HepG2 (cell line): ENCODE measurements around the gene CEACAM21. TPM values are rescaled to one million over a fixed set of nuclear protein-coding genes. Genes with fewer than 3 reads are reported as not detected.

Source experiments
- ATAC-seq: fragments of 200-7000 bp; cut with Tn5 transposase; 3 replicates; pipeline ENCODE4 v1.9.1; 2020; ENCODE audit warnings: mild to moderate bottlenecking, moderate library complexity
- BruUV-seq: library from RNA; stranded (reverse); fragments of 400-500 nt; replicated peaks from 2 replicates; lab custom pipeline; 2021; lab: Mats Ljungman, UMichigan
- CTCF ChIA-PET: fragments of 300-600 bp; formaldehyde crosslinking; extraction: SDS; loops from one replicate; lab custom pipeline; 2021; ENCODE audit warnings: low total read pairs, inconsistent platforms, low intra/inter-chr PET ratio; lab: Yijun Ruan, JAX
- POLR2A ChIA-PET: fragments of 350-600 bp; sonication (Branson Sonifier 250); formaldehyde crosslinking; loops from one replicate; lab custom pipeline; 2020; ENCODE audit warnings: antibody characterized with exemption, inconsistent platforms; lab: Yijun Ruan, JAX
- DNase-seq: peaks from one replicate; pipeline ENCODE4 v3.0.0-alpha.2; 2015; ENCODE audit warnings: low spot score
- FAIRE-seq: peaks from 3 replicates; lab custom pipeline; 2011; peaks lifted over from hg19 to GRCh38; lab: Jason Lieb, UNC
- H2AFZ ChIP-seq: one replicate; pipeline ENCODE4 v1.6.1; 2011; ENCODE audit warnings: low read length, inconsistent platforms
- H3K27ac ChIP-seq: fragments of 300-600 bp; 3 replicates; pipeline ENCODE4 v1.8.0; 2011; ENCODE audit warnings: mixed run types, mild to moderate bottlenecking, mixed read lengths, low read length, inconsistent platforms; ENCODE audit not compliant: insufficient read depth; ENCODE audit errors: extremely low read length
- H3K27me3 ChIP-seq, 2 experiments: fragments of 200-600 bp in 1 of 2; 2 replicates in 1 of 2; 3 replicates in 1 of 2; pipeline versions ENCODE4 v1.6.0 to v1.8.0; 2011; ENCODE audit warnings: low read length in 2 of 2, mild to moderate bottlenecking in 2 of 2, moderate library complexity in 2 of 2, inconsistent platforms in 1 of 2; ENCODE audit not compliant: insufficient read depth in 2 of 2, control insufficient read depth in 1 of 2
- H3K36me3 ChIP-seq, 2 experiments: fragments of 200-600 bp in 1 of 2; replicated peaks in 1 of 2; 2 replicates in 1 of 2; 3 replicates in 1 of 2; pipeline versions ENCODE4 v1.5.1 to v1.8.0; 2011; ENCODE audit warnings: low read length in 2 of 2, inconsistent platforms in 1 of 2; ENCODE audit not compliant: insufficient read depth in 2 of 2, control insufficient read depth in 1 of 2
- H3K4me1 ChIP-seq: 2 replicates; pipeline ENCODE4 v1.5.1; 2012; ENCODE audit warnings: low read length, inconsistent platforms; ENCODE audit not compliant: insufficient read depth
- H3K4me2 ChIP-seq: 2 replicates; pipeline ENCODE4 v1.6.0; 2011; ENCODE audit warnings: low read depth, low read length, inconsistent platforms
- H3K4me3 ChIP-seq, 3 experiments: fragments of 200-600 bp in 1 of 3; sonication (generic), shearing (Covaris generic) in 1 of 3; replicated peaks in 1 of 3; 2 replicates each; pipeline ENCODE4 v1.5.1; 2011 to 2016; ENCODE audit warnings: low read length in 3 of 3, inconsistent platforms in 2 of 3, low read depth in 2 of 3, mild to moderate bottlenecking in 2 of 3, control low read depth in 1 of 3, mixed read lengths in 1 of 3; ENCODE audit not compliant: insufficient read depth in 1 of 3
- H3K79me2 ChIP-seq: one replicate; pipeline ENCODE4 v1.6.1; 2011; ENCODE audit warnings: low read length, inconsistent platforms; ENCODE audit not compliant: insufficient read depth
- H3K9ac ChIP-seq: 2 replicates; pipeline ENCODE4 v1.6.0; 2011; ENCODE audit warnings: mild to moderate bottlenecking, low read depth, low read length, inconsistent platforms; ENCODE audit not compliant: insufficient read depth
- H3K9me3 ChIP-seq: 2 replicates; pipeline ENCODE4 v1.5.1; 2012; ENCODE audit warnings: mild to moderate bottlenecking, low read length
- H4K20me1 ChIP-seq: 2 replicates; pipeline ENCODE4 v1.6.0; 2011; ENCODE audit warnings: inconsistent platforms, mild to moderate bottlenecking, low read length, moderate library complexity; ENCODE audit not compliant: insufficient read depth
- FOSL2 ChIP-seq: sonication (generic); formaldehyde crosslinking; IDR thresholded peaks from 2 replicates; pipeline ENCODE4 v1.4.0; 2020; ENCODE audit warnings: missing genetic modification reagents
- GABPB1 ChIP-seq: IDR thresholded peaks from 2 replicates; pipeline ENCODE4 v1.6.1; 2016; ENCODE audit warnings: mild to moderate bottlenecking, missing genetic modification reagents, moderate library complexity, missing compliant biosample characterization
- IKZF1 ChIP-seq: fragments of 450-650 bp; IDR thresholded peaks from 2 replicates; pipeline ENCODE4 v1.7.1; 2016
- KDM1A ChIP-seq: IDR thresholded peaks from 2 replicates; pipeline ENCODE4 v1.6.1; 2016; ENCODE audit warnings: missing compliant biosample characterization
- NFIB ChIP-seq: sonication (generic); formaldehyde crosslinking; IDR thresholded peaks from 2 replicates; pipeline ENCODE4 v1.9.0; 2021; ENCODE audit warnings: missing genetic modification reagents, mild to moderate bottlenecking, borderline replicate concordance
- RFXAP ChIP-seq: sonication (generic); formaldehyde crosslinking; IDR thresholded peaks from 2 replicates; pipeline ENCODE4 v1.4.0; 2020; ENCODE audit warnings: missing genetic modification reagents, borderline replicate concordance
- SALL2 ChIP-seq: sonication (generic); formaldehyde crosslinking; IDR thresholded peaks from 2 replicates; pipeline ENCODE4 v1.8.1; 2023; ENCODE audit warnings: mild to moderate bottlenecking, missing genetic modification reagents, inconsistent platforms
- TMF1 ChIP-seq: sonication (generic); formaldehyde crosslinking; IDR thresholded peaks from 2 replicates; pipeline ENCODE4 v1.8.1; 2022; ENCODE audit warnings: low read depth, missing genetic modification reagents
- ZMYM3 ChIP-seq: sonication (generic); formaldehyde crosslinking; IDR thresholded peaks from 2 replicates; pipeline ENCODE4 v1.5.1; 2020; ENCODE audit warnings: mild to moderate bottlenecking, missing genetic modification reagents
- ZNF17 ChIP-seq: sonication (generic); formaldehyde crosslinking; IDR thresholded peaks from 2 replicates; pipeline ENCODE4 v1.5.0; 2020; ENCODE audit warnings: mild to moderate bottlenecking, missing genetic modification reagents
- ZNF44 ChIP-seq: sonication (generic); formaldehyde crosslinking; IDR thresholded peaks from 2 replicates; pipeline ENCODE4 v1.5.1; 2020; ENCODE audit warnings: mild to moderate bottlenecking, missing genetic modification reagents
- WGBS: methylation state at CpG from one replicate; pipeline ENCODE4 v1.1.6; 2017; ENCODE audit warnings: low lambda C conversion rate; 5-methylcytosine and 5-hydroxymethylcytosine counted together
- in situ Hi-C: cut with HindIII; loops from 2 replicates; pipeline ENCODE4 v1.10.0; 2017; ENCODE audit warnings: low pct_unique_long_range_greater_than_20kb; ENCODE audit not compliant: extremely low pct_ligation_motif_present
- intact Hi-C: fragments of 100-400 bp; cut with micrococcal nuclease; formaldehyde crosslinking; loops from one replicate; pipeline ENCODE4 v1.10.0; 2022; ENCODE audit not compliant: unreplicated experiment
- polyA plus RNA-seq, 8 experiments: library from polyadenylated mRNA; depleted of rRNA in 3 of 8; stranded (reverse) in 7 of 8; unstranded in 1 of 8; fragments of >200 nt; fragmentation: Illumina TruSeq in 4 of 8; extraction: Trizol in 4 of 8; gene quantifications; 2 replicates each; pipeline versions ENCODE4 v1.2.1 to v1.2.3, GENCODE V29; 2011 to 2016; ENCODE audit warnings: low read depth in 4 of 8, missing spikeins in 1 of 8, mixed read lengths in 1 of 8; ENCODE audit not compliant: insufficient read depth in 1 of 8
- total RNA-seq, 5 experiments: library from RNA; depleted of rRNA; stranded (reverse); fragments of >200 nt; fragmentation: Illumina TruSeq; extraction: Trizol; gene quantifications; 2 replicates each; pipeline ENCODE4 v1.2.3, GENCODE V29; 2016; ENCODE audit warnings: low read depth in 1 of 5
- TF ChIP-seq, protein P1 (sequence below): IDR thresholded peaks from 2 replicates; pipeline ENCODE4 v1.6.1; 2016; ENCODE audit warnings: low read depth, borderline replicate concordance
- TF ChIP-seq, protein P2 (sequence below): sonication (generic); formaldehyde crosslinking; IDR thresholded peaks from 2 replicates; pipeline ENCODE4 v1.4.0; 2020; ENCODE audit warnings: missing genetic modification reagents

CEACAM21 gene
- total and polyA plus RNA-seq, 2 of the 13 experiments (the other 11 are each of a cell fraction or from before 2014, with no cell fraction given): 0.05 TPM; not detected in 1

GRCh38 chr19:41553804-41554203 lies 22.2 kb upstream of the CEACAM21 start:
- peaks cover 7% of the 10 kb centered on the region for H3K9me3 ChIP-seq
- H3K4me1 ChIP-seq: peaks cover 7% of the 10 kb centered on the region
- in situ Hi-C loops: no loop called here
- no peaks in the 10 kb centered on the region for H3K36me3 ChIP-seq
- TF ChIP-seq KDM1A (CRISPR knock-in tag) (no peak), GABPB1 (no peak), SALL2 (CRISPR knock-in tag) (no peak), TMF1 (CRISPR knock-in tag) (no peak), ZMYM3 (no peak), NFIB (CRISPR knock-in tag) (no peak), ZNF44 (CRISPR knock-in tag) (no peak), RFXAP (no peak), FOSL2 (no peak), ZNF17 (CRISPR knock-in tag) (no peak), IKZF1 (no peak)
- TF ChIP-seq, protein P1, sequence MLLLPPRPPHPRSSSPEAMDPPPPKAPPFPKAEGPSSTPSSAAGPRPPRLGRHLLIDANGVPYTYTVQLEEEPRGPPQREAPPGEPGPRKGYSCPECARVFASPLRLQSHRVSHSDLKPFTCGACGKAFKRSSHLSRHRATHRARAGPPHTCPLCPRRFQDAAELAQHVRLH (CRISPR knock-in tag): no peak
- TF ChIP-seq, protein P2, sequence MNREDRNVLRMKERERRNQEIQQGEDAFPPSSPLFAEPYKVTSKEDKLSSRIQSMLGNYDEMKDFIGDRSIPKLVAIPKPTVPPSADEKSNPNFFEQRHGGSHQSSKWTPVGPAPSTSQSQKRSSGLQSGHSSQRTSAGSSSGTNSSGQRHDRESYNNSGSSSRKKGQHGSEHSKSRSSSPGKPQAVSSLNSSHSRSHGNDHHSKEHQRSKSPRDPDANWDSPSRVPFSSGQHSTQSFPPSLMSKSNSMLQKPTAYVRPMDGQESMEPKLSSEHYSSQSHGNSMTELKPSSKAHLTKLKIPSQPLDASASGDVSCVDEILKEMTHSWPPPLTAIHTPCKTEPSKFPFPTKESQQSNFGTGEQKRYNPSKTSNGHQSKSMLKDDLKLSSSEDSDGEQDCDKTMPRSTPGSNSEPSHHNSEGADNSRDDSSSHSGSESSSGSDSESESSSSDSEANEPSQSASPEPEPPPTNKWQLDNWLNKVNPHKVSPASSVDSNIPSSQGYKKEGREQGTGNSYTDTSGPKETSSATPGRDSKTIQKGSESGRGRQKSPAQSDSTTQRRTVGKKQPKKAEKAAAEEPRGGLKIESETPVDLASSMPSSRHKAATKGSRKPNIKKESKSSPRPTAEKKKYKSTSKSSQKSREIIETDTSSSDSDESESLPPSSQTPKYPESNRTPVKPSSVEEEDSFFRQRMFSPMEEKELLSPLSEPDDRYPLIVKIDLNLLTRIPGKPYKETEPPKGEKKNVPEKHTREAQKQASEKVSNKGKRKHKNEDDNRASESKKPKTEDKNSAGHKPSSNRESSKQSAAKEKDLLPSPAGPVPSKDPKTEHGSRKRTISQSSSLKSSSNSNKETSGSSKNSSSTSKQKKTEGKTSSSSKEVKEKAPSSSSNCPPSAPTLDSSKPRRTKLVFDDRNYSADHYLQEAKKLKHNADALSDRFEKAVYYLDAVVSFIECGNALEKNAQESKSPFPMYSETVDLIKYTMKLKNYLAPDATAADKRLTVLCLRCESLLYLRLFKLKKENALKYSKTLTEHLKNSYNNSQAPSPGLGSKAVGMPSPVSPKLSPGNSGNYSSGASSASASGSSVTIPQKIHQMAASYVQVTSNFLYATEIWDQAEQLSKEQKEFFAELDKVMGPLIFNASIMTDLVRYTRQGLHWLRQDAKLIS (CRISPR knock-in tag): no peak
- TF ChIP-seq, all 625 proteins: peak for 0
- CTCF ChIA-PET: no interaction called here
- BruUV-seq: no TSS peak
- Histone ChIP-seq H3K27me3 (peaks cover 0 to 30% of the 10 kb centered on the region in 2 experiments; a peak in 3 of 5 replicates), H3K4me2 (no peak overlapping the region), H4K20me1 (no peaks in the 10 kb centered on the region), H2AFZ (no peak overlapping the region), H3K4me3 (no peak overlapping the region), H3K27ac (no peak overlapping the region), H3K9ac (no peak overlapping the region), H3K79me2 (no peaks in the 10 kb centered on the region)
- WGBS: 2% methylated on average over 4 of the region's 4 CpGs
- ATAC-seq (no peak), FAIRE-seq (no peak), DNase-seq (no peak)
- intact Hi-C loops: no loop called here
- POLR2A ChIA-PET: no interaction called here
